Loucy (cell line): Measurements from ENCODE around the gene MBNL1.

Experiments used
- CTCF ChIP-seq: fragments of 200-600 bp; sonication (generic); conservative IDR thresholded peaks from 2 replicates; pipeline ENCODE4 v1.5.1; 2014; ENCODE audit warnings: mild to moderate bottlenecking, antibody characterized with exemption, low read length
- EZH2phosphoT487 ChIP-seq: fragments of 200-600 bp; IDR thresholded peaks from 2 replicates; pipeline ENCODE4 v1.6.1; 2018; ENCODE audit warnings: antibody characterized with exemption, mild to moderate bottlenecking, moderate library complexity, borderline replicate concordance

- TF ChIP-seq CTCF (no peak), EZH2phosphoT487 (no peak)
Observed at GRCh38 chr3:152287898-152288576, 19.3 kb downstream of the MBNL1 start.
